ENCODE measurements around the gene ANP32E. TPM values are rescaled to one million over a fixed set of nuclear protein-coding genes. Genes with fewer than 3 reads are reported as not detected.
"Not testable (repeated sequence)": the region's sequence is repeated elsewhere in the genome, so short reads cannot be mapped to it uniquely, and the experiment has no call there.

Gene ANP32E
- total RNA-seq, 4 donors from 2014 or later: 15.1 to 44.9 (median 24.9) TPM

- intact Hi-C loops (cut with DNase I; ENCODE audit: low total_unique reads) (loop anchor here (1.0 kb wide), 3 partner anchors 23 to 69 kb away; partner anchors contain the start of genes ANP32E, CIART and PLEKHO1), in situ Hi-C loops (cut with MboI; ENCODE audit: low sequenced_read_pairs in 4 of 4) (no loop called here)
- Histone ChIP-seq H3K4me3 (peak overlapping the region; percentile 59 to 68 (median 67)), H3K27me3 (no peaks in the 10 kb centered on the region), H3K4me1 (peaks cover 5 to 10% of the 10 kb centered on the region in 2 donors), H3K36me3 (no peaks in the 10 kb centered on the region), H3K27ac (peak overlapping the region; percentile 75 to 88 (median 86)), H3K9me3 (no peaks in the 10 kb centered on the region)
- DNase-seq (peak; percentile 93 to 97), ATAC-seq (peak; percentile 99 to 100)
- TF ChIP-seq POLR2A (IDR thresholded peaks at IDR 0.05): peak; percentile 18 to 49
- TF ChIP-seq CTCF (IDR thresholded peaks at IDR 0.05 in 4 of 5, conservative IDR thresholded peaks at IDR 0.05 in 1 of 5): peak in 2 of 5 experiments; percentile 13 to 26
Observed at GRCh38 chr1:150213170-150214098, 22.5 kb downstream of the ANP32E start.

- Histone ChIP-seq H3K27ac (no peak overlapping the region), H3K36me3 (no peaks in the 10 kb centered on the region), H3K9me3 (no peaks in the 10 kb centered on the region), H3K4me3 (no peak overlapping the region), H3K4me1 (peaks cover 5 to 10% of the 10 kb centered on the region in 2 donors), H3K27me3 (no peaks in the 10 kb centered on the region)
- no peak for ATAC-seq
- intact Hi-C loops (cut with DNase I; ENCODE audit: low total_unique reads): no loop called here
- in situ Hi-C loops (cut with MboI; ENCODE audit: low sequenced_read_pairs in 4 of 4): no loop called here
- TF ChIP-seq POLR2A (IDR thresholded peaks at IDR 0.05) (no peak), CTCF (IDR thresholded peaks at IDR 0.05 in 4 of 5, conservative IDR thresholded peaks at IDR 0.05 in 1 of 5) (no peak)
- DNase-seq: no peak
Observed at GRCh38 chr1:150212070-150212469, 23.8 kb downstream of the ANP32E start.

GRCh38 chr1:150210706-150211105 lies 25.2 kb downstream of the ANP32E start:
- no peak overlapping the region for H3K27ac ChIP-seq
- no peaks in the 10 kb centered on the region for H3K9me3 ChIP-seq
- H3K27me3 ChIP-seq: no peaks in the 10 kb centered on the region
- H3K36me3 ChIP-seq: no peaks in the 10 kb centered on the region
- peaks cover 5 to 10% of the 10 kb centered on the region in 2 donors for H3K4me1 ChIP-seq
- TF ChIP-seq POLR2A (IDR thresholded peaks at IDR 0.05) (no peak), CTCF (IDR thresholded peaks at IDR 0.05 in 4 of 5, conservative IDR thresholded peaks at IDR 0.05 in 1 of 5) (no peak)
- DNase-seq: no peak
- in situ Hi-C loops (cut with MboI; ENCODE audit: low sequenced_read_pairs in 4 of 4) (no loop called here), intact Hi-C loops (cut with DNase I; ENCODE audit: low total_unique reads) (no loop called here)
- ATAC-seq: no peak
- H3K4me3 ChIP-seq: no peak overlapping the region

- no peak overlapping the region for H3K27ac ChIP-seq
- in situ Hi-C loops (cut with MboI; ENCODE audit: low sequenced_read_pairs in 4 of 4): no loop called here
- H3K36me3 ChIP-seq: no peaks in the 10 kb centered on the region
- no peak for TF ChIP-seq POLR2A (IDR thresholded peaks at IDR 0.05)
- TF ChIP-seq CTCF (IDR thresholded peaks at IDR 0.05 in 4 of 5, conservative IDR thresholded peaks at IDR 0.05 in 1 of 5): no peak
- no peaks in the 10 kb centered on the region for H3K27me3 ChIP-seq
- DNase-seq: no peak
- peaks cover 5 to 10% of the 10 kb centered on the region in 2 donors for H3K4me1 ChIP-seq
- H3K4me3 ChIP-seq: no peak overlapping the region
- no peaks in the 10 kb centered on the region for H3K9me3 ChIP-seq
- no peak for ATAC-seq
- intact Hi-C loops (cut with DNase I; ENCODE audit: low total_unique reads): no loop called here
Observed at GRCh38 chr1:150210091-150210490, 25.8 kb downstream of the ANP32E start.

GRCh38 chr1:150208460-150208859 lies 27.5 kb downstream of the ANP32E start:
- DNase-seq; H3K27me3 ChIP-seq; H3K36me3 ChIP-seq; in situ Hi-C loops (cut with MboI; ENCODE audit: low sequenced_read_pairs in 4 of 4); ATAC-seq; H3K27ac ChIP-seq; H3K4me1 ChIP-seq; intact Hi-C loops (cut with DNase I; ENCODE audit: low total_unique reads); H3K9me3 ChIP-seq; H3K4me3 ChIP-seq: not testable (repeated sequence)
